BE2C (cell line): ENCODE data around the gene ALLC.

ENCODE experiments used
- DNase-seq: peaks from one replicate; pipeline ENCODE4 v3.0.0-alpha.2; 2020
- H3K27me3 ChIP-seq: fragments of 250-450 bp; sonication (Bioruptor Pico); 2 replicates; pipeline ENCODE4 v1.5.1; 2020; ENCODE audit warnings: mild to moderate bottlenecking
- H3K36me3 ChIP-seq: fragments of 250-450 bp; sonication (Bioruptor Pico); 2 replicates; pipeline ENCODE4 v1.5.1; 2020; ENCODE audit warnings: mild to moderate bottlenecking
- H3K4me1 ChIP-seq: fragments of 250-450 bp; sonication (Bioruptor Pico); 2 replicates; pipeline ENCODE4 v1.5.1; 2020
- H3K4me3 ChIP-seq: 2 replicates; pipeline ENCODE4 v1.5.1; 2011; ENCODE audit warnings: low read depth, low read length
- H3K9me3 ChIP-seq: fragments of 250-450 bp; sonication (Bioruptor Pico); 2 replicates; pipeline ENCODE4 v1.5.1; 2020
- CTCF ChIP-seq: IDR thresholded peaks from 2 replicates; pipeline ENCODE4 v1.5.1; 2012; ENCODE audit warnings: mild to moderate bottlenecking, low read depth, low read length

The ALLC gene

GRCh38 chr2:3747826-3748225, 89.8 kb downstream of the ALLC start:
- DNase-seq, result no peak
- Histone ChIP-seq H3K27me3 (peaks cover 26% of the 10 kb centered on the region), H3K4me3 (no peak overlapping the region), H3K9me3 (no peaks in the 10 kb centered on the region), H3K4me1 (no peaks in the 10 kb centered on the region), H3K36me3 (no peaks in the 10 kb centered on the region)
- no peak for TF ChIP-seq CTCF

GRCh38 chr2:3749201-3749600, 91.2 kb downstream of the ALLC start:
- H3K27me3 ChIP-seq, result peaks cover 34% of the 10 kb centered on the region
- no peaks in the 10 kb centered on the region for H3K36me3 ChIP-seq
- no peak for DNase-seq
- H3K4me1 ChIP-seq, result no peaks in the 10 kb centered on the region
- H3K9me3 ChIP-seq, result no peaks in the 10 kb centered on the region
- no peak for TF ChIP-seq CTCF
- no peak overlapping the region for H3K4me3 ChIP-seq

DNA sequence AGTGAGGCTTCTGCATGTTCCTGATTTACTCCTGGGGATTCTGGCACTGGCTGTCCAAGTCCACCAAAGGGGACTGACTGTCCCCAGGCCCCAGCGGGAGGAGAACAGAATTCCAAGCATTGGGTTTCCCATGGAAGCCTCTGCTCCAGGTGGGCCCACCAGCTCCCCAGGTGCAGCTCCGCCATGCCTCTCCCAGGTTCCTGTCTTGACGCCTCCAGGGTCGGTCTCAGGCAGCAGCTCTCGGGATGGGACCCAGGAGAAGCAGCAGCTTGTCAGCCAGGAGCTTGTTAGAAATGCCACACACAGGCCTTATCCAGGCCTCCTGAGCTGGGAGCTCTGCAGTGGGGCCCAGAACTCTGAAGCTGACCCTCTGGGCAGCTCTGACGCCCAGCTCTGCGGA, 93.3 kb downstream of the ALLC start:
- no peaks in the 10 kb centered on the region for H3K4me1 ChIP-seq
- H3K36me3 ChIP-seq, result no peaks in the 10 kb centered on the region
- no peak for TF ChIP-seq CTCF
- no peaks in the 10 kb centered on the region for H3K9me3 ChIP-seq
- H3K27me3 ChIP-seq, result peaks cover 34% of the 10 kb centered on the region
- no peak for DNase-seq
- H3K4me3 ChIP-seq, result no peak overlapping the region

DNA sequence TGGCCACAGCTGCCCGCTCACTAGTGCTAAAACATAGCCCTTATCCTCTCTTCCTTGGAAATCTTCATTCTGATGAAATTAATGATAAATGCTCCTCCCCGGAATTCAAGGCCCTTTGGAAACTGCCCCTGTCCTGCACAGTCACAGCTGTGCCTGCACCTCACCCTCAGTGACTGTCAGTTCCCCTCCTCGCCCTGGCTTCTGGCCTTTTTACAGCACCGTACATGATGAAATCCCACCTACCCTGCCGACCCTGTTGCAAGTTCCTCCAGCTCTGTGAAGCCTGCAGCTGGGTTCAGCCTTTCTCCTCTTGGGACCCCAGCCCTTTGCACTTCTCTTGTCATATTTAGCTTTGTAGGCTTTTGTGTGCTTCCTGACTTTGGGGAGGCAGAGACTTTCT, 93.8 kb downstream of the ALLC start:
- H3K4me3 ChIP-seq, result no peak overlapping the region
- H3K9me3 ChIP-seq, result no peaks in the 10 kb centered on the region
- H3K36me3 ChIP-seq, result no peaks in the 10 kb centered on the region
- no peaks in the 10 kb centered on the region for H3K4me1 ChIP-seq
- DNase-seq, result no peak
- peaks cover 34% of the 10 kb centered on the region for H3K27me3 ChIP-seq
- no peak for TF ChIP-seq CTCF
